Measurements from ENCODE around the gene MAPT.

Gene MAPT

GRCh38 chr17:45848405-45848804 is 45.9 kb upstream of the MAPT start:
- TF ChIP-seq CTCF (IDR thresholded peaks at IDR 0.05): no peak

GRCh38 chr17:45848868-45849535 is 45.4 kb upstream of the MAPT start:
- TF ChIP-seq CTCF (IDR thresholded peaks at IDR 0.05): no peak

DNA sequence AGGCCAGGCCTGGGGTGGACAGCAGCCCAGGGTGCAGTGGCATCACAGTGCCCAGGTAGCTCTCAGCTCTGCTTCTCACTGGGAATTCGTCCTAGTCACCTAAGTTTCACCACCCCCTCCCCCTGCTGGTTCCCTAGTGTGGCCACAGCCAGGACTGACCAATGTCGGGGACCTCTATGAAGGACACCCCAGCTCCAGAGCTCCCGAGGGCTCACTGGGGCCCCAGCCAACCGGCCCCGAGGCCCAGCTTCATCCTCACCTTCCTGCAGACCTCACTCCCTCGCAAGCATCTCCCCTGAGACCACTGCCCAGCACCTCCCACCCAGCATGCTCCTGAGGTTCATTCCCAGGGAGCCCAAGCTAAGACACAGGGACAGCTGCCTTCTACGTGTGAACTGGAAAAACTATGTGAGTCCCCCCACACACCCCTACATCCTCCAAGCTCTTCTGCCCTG is 44.8 kb upstream of the MAPT start:
- no peak for TF ChIP-seq CTCF (IDR thresholded peaks at IDR 0.05)

GRCh38 chr17:45850011-45850410 is 44.3 kb upstream of the MAPT start:
- TF ChIP-seq CTCF (IDR thresholded peaks at IDR 0.05): no peak

DNA sequence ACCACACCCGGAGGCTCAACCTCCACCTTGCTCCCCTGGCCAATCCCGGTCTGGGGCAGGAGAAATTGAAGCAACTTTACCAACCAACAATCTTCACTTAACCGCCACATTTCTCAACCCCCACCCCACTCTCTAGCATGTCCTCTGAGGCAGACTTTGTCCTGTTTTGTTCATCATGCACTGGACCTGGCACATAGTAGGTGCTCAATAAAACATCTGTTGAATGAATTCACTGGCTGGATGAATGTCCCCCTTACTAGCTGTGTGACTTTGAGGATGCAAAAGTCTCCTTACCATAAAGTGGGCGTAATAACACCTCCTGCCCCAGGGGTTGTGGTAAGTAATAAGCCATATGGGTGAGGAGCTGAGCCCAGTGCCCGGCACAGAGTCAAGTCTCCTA is 43.9 kb upstream of the MAPT start:
- no peak for TF ChIP-seq CTCF (IDR thresholded peaks at IDR 0.05)

GRCh38 chr17:45851022-45851421 is 43.3 kb upstream of the MAPT start:
- TF ChIP-seq CTCF (IDR thresholded peaks at IDR 0.05): no peak

GRCh38 chr17:45851464-45851863 is 42.9 kb upstream of the MAPT start:
- TF ChIP-seq CTCF (IDR thresholded peaks at IDR 0.05): no peak

GRCh38 chr17:45851873-45852272 is 42.5 kb upstream of the MAPT start:
- no peak for TF ChIP-seq CTCF (IDR thresholded peaks at IDR 0.05)

All from LNCAP (cell line).